GM19324 (cell line): ENCODE results near the gene CD247.

Experiments used
- ATAC-seq: cut with Tn5 transposase; IDR thresholded peaks from one replicate; pipeline ENCODE4 v1.9.1; 2021; ENCODE audit warnings: mild to moderate bottlenecking, moderate library complexity; ENCODE audit not compliant: unreplicated experiment, low FRiP score

Gene CD247

GRCh38 chr1:167441222-167441621 is 77.1 kb downstream of the CD247 start:
- no peak for ATAC-seq

- no peak for ATAC-seq
These were observed 77.6 kb downstream of the CD247 start for GRCh38 chr1:167440776-167441175.

- no peak for ATAC-seq
These were observed 78.0 kb downstream of the CD247 start for GRCh38 chr1:167440345-167440744.

DNA sequence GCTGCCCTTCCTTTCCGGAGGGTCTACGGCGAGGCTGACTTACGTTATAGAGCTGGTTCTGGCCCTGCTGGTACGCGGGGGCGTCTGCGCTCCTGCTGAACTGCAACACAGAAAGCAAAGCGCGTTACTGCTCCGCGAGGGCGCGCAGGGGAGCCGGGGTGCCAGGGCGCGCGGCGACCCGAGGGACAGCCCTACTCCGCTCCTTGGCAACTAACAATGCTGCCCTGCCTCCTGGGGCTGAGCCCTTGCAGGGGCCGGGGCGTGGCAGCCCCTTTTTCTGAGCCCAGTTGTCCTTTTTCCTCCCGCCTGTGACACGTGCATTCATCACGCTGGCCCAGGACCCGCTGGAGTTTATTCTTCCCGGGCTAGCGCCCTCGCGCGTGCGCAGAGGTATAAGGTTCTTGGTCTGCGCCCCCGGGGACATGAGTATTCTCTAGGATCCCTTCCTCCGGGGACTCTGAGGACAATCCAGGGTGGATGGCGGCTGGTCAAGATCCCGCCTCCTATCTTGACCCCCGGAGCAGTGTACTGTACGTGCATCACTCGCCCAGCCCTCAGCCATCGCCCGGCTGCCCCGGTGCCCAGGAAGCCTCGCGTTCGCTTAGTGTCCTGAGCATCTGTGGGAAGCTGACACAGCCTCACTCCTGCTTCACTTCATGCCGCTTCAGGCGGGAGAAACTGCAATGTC is 78.9 kb downstream of the CD247 start:
- ATAC-seq = no peak

DNA sequence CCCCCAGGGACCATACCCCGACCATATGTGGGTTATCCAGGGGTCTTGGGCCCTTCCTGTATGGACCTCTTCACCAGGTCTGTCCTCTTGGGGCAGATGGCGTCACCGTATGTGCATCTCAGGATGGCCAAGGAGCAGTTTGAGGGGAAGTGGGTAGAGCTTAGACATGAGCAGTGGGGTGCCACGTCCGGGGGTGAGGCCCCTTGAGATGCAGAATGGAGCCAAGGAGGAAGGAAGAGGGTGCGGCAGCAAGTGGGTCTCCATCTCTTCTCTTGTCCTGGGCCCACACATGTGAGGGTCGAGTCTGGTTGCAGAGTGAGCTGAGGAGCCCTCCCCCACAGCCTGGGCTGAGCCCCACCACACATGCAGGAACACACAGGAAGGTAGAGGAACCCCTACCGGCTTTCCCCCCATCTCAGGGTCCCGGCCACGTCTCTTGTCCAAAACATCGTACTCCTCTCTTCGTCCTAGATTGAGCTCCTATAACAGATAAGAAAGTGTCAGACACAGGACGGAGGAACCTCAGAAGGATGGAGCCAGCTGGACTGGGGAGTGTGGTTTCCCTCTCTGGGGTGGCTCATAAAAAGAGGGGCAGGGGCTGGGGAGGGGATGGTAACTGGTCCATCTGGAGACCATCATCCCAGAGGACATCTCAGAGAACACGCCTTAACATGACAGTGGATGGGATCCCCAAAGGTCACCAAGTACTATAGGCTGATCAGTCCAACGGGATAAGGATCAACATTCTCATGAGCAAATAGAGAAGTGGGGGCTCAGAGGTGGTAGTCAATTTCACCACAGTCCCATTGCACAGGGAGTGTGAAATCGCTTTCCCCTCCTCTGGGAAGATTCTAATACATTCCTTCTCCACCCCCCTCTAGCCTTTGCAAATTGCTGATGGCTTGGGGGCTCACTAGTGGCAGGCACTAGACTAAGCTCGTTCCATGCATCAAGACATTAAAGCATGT is 79.9 kb downstream of the CD247 start:
- ATAC-seq = no peak

DNA sequence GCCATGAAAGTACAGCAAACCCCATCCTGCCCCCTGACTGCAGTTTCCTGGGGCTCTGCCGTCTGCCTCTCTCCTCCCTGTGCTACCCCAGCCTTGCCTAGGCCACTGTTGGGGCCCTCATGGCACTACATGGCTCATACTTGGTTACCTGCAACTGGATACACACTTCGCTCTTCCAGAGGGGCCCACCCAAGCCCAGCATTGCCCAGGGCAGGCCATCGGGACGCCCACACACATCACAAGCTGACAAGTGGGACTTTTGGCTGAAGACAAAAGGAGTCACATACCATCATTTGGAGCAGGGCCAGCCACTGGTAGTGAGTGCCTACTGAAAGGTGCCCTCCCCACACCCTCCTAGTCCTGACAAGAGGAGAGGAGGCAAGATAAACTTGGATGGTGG is 82.8 kb downstream of the CD247 start:
- no peak for ATAC-seq

- ATAC-seq = no peak
These were observed 84.0 kb downstream of the CD247 start for GRCh38 chr1:167434306-167434705.

GRCh38 chr1:167433884-167434283 is 84.4 kb downstream of the CD247 start:
- no peak for ATAC-seq

GRCh38 chr1:167432780-167433179 is 85.5 kb downstream of the CD247 start:
- ATAC-seq = no peak

DNA sequence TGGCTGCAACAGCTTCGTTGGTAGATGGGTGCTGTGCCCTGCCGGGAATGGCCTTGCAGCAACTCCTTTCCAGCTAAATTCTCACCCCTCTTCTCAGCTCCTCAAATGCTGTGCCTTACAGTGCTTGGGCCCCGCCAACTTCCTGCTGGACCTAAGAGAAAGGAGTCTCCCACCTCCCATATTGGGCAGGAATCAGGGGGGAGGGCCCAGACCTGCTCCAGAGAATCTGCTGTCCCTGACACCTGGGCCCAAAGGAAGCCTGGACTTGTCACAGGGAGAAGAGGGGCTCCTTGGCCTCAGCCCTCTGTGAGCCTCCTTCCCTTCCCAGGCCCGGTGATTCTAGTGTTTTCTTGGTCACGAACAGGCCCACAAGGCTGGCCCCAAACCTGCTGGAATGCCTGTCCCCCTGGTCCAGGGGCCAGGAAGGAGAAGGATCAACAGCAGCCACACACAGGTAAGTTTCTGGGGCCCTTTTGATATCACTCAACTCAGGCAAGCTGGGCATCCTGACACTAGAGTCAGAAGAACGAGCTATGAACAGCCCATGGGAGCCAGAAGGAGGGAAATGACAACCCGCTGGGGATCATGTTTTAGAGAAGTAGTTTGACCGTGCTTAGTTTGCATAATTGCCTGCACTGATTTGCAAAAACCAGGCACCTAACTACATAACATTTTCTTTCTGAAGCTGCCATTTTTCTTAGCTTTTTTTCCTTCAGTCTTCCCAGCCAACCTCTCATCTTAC is 86.2 kb downstream of the CD247 start:
- ATAC-seq = no peak

DNA sequence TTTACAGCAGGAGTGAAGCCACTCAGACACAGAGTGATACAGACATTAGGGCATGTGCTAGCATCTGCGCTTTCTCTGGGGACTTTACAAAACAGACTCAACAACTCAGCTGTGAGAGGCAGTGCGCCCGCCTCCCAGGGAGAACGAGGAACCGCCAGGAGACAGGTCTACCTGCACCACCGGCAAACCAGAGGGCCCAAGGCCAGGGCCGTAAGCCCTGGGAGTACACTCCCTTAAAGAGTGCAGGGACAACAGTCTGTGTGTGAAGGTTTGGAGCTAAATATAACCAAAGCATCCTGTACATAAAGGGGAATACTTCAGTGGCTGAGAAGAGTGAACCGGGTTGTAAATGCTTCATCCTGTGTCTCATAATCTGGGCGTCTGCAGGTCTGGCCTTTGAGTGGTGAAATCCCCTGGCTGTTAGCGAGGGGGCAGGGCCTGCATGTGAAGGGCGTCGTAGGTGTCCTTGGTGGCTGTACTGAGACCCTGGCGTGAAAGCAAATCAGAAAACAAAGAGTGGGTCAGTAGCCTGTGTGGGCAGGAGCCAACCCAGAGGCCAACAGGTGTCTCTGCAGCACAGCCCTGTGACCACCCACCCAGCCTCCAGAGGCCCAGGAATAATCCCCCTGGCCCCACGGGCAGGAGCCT is 86.9 kb downstream of the CD247 start:
- no peak for ATAC-seq

GRCh38 chr1:167430849-167431242 is 87.5 kb downstream of the CD247 start:
- no peak for ATAC-seq

DNA sequence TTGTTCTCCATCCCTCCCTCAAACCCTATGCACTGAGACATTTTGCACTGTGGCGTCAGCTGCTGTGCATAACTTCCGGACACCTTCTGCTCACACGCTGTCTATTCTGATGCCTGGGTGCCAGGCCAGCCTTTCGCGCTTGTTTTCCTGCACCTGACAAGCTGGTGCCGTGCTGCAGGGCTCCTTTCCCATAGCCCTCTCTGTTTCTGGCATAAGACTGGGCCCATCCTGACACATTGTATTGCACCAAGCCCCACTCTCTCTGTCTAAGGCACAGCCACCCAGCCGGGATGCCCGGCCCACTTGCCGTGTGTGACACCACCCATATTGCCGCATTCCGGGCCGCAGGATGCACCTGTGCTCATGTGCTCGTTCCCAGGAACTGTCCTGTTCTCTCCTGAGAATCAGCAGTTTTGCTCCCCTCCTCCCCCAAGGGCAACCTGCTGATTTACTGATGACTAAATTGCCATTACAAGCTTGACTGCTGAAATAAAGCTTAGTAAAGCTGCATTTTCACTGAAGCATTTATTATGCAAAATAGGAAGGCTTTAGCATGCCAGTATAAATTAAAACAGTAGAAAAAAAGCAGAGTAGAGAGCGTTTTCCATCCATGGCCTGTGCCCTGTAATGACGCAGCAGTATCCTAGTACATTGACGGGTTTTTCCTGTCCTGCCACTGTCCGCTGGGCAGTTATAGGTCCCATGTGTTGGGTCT is 88.0 kb downstream of the CD247 start:
- ATAC-seq = peak; percentile 45

- peak; percentile 33 for ATAC-seq
These were observed 88.7 kb downstream of the CD247 start for GRCh38 chr1:167429612-167430011.

DNA sequence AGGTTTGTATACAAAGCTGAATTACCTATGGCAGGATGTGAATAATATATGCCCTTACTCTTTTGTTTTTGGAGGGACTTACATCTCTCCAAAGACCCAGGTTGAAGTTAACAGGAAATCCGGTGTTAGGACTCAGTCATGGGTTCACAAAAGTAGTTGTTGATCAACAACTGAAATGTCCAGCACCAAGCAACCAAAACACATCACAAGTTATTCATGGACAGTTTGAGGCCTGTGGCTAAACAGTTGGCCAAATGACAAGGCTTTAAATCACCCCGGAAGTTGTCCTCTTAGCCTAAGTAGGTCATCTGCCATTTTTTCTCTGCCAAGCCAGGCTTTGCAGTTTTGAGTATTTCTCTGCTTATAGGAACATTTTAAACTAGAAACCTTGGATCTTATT is 89.9 kb downstream of the CD247 start:
- no peak for ATAC-seq

DNA sequence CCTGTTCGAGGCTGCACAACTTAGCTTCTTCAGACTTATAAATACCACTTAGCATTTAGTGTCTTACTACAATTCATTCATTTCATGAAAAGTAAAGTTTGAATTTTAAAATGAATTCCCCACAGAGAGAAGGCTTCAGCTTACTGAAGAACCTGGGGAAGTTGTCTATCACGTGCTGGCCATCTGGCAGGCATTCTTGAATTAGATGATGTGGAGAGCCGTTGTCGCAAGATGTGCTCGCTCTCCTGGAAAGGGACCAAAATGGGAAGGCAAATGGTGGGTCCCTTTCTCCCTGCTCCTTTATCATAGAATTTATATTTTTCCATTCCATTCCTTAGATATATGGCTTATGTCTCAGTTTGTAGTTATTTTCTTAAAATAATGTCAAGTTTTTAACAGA is 90.5 kb downstream of the CD247 start:
- no peak for ATAC-seq

DNA sequence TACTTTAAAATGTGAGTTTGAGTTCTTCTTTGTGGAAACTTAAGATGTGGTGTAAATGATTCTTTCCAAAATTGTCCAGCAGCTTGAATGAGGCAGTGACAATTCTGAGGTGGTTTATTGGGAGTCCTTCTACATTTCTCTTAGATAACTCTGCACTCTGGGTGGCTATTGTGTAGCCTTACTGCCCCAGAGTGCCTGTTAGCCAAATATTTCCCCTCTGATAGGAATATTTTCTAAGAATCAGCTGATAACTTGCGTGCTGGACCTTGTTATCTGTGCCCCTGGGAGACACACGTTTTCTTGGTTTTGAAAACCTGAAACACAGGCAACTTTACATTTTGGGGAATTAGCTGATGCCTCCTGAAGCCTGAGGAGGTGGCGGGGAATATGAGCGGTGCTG is 91.6 kb downstream of the CD247 start:
- ATAC-seq = no peak

DNA sequence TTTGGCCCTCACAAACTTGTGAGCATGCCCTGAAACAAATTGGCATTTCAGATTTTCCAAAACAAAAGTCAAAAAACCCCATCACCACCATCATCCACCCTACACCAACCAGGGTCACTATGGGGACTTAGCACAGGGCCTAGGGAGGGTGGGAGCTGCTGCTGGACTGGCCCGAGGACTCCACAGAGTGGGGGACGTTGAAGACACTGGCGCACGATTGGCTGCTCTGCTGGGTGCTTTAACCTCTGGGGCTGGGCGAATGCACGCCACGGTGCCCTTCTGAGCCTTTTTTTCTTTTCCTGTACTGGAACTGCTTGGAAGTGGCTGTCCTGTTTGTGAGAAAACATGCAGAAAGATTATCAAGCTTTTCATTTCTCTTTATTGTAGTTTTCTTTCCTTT is 92.8 kb downstream of the CD247 start:
- ATAC-seq = no peak

DNA sequence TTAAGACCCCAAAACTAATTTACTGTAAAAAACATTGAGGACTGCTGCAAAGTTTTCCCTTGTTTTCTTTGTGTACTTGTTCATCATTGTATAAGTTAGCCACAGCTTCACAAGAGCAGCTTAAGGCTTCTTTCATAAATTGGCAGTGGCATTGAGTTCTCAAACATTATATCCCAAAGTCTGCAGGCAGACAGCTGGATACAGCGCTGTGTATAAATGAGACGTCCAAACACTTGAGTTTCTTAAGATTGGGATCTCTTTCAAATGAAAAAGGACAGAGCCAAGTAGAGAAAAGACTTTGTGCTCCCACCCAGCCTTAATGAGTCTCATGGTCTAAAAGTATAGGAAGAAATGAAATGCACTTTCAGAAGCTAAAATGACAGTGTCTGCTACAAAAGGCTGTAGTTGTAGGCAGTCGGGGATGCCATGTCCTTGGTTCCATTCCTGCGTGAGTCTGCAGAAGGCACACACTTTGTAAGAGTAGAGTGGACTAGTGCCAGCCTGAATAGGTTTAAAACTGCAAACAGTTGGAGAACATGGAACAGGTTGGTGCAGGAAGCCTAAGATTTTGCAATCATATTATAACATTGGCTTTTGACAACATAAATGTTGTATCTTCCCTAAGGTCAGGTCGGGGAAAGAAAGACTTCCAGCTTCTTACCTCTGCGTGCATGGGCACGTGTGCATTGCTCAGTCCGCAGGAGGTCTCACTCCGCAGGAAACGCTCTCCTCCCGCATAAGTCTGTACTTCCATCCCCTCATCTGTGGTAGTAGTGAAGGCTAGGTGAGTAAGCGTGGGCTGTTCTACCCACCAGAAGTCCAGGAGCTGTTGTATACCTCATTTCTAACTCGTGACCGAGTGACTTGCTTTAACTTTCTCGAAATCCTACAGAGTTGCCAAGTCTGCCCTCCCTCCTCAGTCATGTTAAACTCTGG is 94.4 kb downstream of the CD247 start:
- ATAC-seq = no peak
